Activated CD4-positive, alpha-beta T cell treated with anti-CD3 and anti-CD28 coated beads for 1 hour (primary cell): ENCODE measurements around the gene ENTPD8.
"Not testable (repeated sequence)": the region's sequence is repeated elsewhere in the genome, so short reads cannot be mapped to it uniquely, and the experiment has no call there.

Source experiments
- DNase-seq: peaks from one replicate; pipeline ENCODE4 v3.0.0-alpha.2; 2020

Gene ENTPD8

DNA sequence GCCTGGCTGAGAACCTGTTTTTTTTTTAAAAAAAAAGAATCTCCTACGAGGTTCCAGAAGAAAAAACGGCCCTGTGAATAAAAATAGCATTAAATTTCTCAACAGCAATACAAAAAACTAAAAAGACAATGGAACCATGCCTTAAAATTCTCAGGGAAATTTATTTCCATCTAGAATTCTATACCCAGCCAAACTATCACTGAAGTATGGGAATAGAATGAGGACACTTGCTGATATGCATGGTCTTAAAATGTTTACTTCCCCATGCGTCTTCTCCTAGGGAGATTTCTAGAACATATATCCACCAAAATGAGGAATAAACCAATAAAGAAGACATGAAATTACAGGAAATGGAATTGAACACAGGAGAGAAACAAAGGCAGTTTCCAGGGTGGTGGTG, 34.5 kb upstream of the ENTPD8 start:
- no peak for DNase-seq

GRCh38 chr9:137474271-137474670, 33.1 kb upstream of the ENTPD8 start:
- DNase-seq = no peak

DNA sequence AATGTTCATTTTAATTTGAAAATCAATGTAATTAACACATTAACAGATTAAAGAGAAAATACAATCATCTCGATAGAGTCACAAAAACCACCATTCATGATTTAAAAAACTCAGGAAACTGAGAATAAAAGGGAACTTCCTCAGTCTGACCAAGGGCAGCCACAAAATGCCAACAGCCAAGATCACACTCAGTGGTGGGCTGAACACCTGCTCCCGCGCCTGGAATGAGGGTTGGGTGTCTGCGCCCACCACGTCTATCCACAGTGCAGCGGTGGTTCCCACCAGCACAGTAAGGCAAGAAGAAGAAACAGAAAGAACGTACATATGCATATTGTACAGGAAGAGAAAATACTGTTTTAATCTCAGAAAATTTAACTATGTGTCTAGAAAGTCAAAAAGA, 29.6 kb upstream of the ENTPD8 start:
- DNase-seq = no peak

DNA sequence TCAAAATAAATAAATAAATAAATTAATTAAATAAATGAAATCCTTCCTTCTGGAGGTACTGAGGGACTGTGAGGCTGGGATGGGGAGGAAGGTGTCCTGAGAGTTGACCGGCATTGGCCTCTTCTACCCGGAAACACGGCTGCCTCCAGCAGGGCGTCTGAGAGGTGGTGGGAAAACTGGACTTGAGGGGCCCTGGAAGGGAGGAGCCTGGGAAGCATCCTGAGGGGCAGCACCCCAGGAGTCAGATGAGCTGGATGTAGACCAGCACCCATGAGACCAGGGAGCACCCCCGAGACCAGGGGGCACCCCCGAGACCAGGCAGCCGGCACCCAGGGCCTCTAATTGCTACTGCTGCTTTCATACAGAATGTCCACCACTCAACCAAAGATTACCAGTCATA, 26.7 kb upstream of the ENTPD8 start:
- no peak for DNase-seq

- DNase-seq = no peak
Observed at GRCh38 chr9:137467161-137467581, 26.0 kb upstream of the ENTPD8 start.

GRCh38 chr9:137466389-137467085, 25.4 kb upstream of the ENTPD8 start:
- DNase-seq = not testable (repeated sequence)

- DNase-seq = no peak
Observed at GRCh38 chr9:137465720-137466388, 24.7 kb upstream of the ENTPD8 start.

DNA sequence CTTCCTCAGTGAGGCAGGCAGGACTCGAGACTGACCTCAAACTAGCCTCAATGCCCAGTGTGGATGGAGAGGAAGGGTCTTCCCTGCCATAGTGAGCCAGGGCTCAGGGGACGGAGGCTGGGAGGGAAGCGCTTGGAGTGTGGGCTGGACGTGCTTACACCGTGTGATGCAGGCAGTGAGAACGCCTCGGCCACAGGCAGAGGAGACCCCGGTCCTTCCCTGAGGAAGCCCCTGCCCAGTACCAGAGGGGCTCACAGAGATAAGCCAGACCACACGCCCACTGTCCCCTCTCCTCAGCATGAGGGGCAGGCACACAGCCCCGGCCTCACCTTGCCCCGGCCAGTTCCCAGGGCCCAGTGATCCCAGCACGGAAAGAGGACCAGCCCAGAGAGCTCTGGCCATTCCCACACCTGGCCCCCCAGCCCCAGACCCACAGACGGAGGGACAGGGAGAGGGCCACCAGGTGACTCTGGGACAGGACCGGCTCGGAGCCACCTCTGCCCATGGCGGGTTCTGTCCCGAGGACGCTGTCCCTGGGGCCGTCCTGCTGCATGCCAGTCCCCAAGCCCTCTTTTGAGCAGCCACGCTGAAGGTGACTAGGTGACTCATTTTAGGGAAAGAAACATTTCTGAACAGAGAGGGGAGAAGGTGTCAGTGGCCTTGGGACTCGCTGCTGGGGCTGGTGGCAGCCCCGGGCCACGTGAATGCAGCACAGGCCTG, 24.0 kb upstream of the ENTPD8 start:
- no peak for DNase-seq

DNA sequence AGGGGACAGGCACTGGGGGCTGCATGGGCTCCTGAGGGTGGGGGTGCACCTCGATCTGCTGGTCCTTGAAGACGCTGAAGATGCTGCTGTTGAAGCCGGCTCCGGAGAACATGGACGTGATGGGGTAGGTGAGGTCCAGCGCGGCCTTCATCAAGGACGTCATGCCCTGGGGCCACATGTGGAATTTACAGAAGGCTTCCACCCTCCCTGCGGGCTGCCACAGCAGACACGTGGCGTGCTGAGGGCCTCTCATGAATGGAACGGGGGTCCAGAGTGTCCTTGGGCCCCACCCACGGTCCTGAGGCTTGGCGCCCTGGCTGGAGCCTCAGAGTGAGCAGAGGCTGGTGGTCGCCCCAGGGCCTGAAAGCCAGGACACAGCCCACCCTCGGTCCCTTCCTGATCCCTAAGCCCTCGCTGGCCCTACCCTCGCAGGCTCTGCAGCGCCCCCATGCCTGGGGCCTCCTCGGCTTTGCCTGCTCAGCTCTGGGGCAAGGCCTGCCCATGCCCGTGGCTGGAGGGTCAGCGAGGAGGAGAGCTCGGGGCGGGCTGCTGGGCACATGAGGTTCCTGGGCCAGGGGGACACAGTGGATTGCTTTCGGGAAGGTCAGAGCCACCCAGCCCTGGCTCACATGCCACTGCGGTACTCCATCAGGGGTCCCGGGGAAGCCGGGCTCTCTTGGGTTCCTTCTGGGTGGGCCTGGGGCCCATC, 23.3 kb upstream of the ENTPD8 start:
- no peak for DNase-seq

- DNase-seq = no peak
Observed at GRCh38 chr9:137463931-137464290, 22.8 kb upstream of the ENTPD8 start.

GRCh38 chr9:137462986-137463930, 22.1 kb upstream of the ENTPD8 start:
- DNase-seq = no peak

DNA sequence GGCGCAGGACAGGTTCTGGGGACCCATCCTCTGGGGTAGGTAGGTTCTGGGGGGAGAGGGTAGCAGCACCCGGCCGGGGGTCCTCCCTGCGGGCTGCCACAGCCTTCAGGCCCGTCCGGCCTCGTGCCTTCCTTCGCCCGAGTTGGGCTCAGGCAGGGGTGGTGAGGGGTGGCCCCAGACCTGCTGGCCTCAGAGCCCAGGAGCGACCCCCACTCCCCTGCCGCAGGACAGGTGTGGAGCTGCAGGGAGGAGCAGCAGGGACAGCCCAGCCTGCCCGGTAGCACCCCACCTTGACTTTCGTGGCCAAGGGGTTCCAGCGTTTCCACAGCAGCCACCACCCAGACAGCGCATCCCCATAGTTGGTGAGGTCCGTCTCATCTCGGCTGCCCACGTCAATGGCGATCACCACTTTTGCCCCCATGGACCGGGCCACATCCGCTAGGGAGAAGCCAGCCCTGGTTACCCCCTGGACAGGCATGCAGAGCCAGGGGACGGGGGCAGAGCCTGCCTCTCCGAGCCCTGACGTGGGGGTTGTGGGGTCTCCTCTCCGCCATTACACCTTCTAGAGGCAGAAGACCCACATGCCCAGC, 21.3 kb upstream of the ENTPD8 start:
- DNase-seq = no peak

- peak; percentile 50 for DNase-seq
Observed at GRCh38 chr9:137461663-137462395, 20.7 kb upstream of the ENTPD8 start.

DNA sequence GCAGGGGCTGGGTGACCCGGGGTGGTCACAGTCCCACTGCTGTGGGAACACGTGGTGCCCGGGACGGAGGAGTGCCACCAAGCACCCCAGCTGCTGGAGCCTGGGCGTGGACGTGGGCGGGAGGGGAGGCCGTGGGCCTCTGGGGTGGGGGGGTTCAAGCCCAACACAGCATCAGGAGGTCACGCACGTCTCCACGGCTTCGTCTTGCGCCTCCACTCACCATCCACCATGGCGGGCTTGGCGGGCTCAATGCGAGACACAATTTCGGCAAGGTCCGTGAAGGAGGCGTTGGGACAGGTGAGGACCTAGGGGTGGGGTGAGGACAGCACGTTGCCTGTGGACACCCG, 20.1 kb upstream of the ENTPD8 start:
- DNase-seq = no peak

GRCh38 chr9:137460363-137461315, 19.5 kb upstream of the ENTPD8 start:
- no peak for DNase-seq

DNA sequence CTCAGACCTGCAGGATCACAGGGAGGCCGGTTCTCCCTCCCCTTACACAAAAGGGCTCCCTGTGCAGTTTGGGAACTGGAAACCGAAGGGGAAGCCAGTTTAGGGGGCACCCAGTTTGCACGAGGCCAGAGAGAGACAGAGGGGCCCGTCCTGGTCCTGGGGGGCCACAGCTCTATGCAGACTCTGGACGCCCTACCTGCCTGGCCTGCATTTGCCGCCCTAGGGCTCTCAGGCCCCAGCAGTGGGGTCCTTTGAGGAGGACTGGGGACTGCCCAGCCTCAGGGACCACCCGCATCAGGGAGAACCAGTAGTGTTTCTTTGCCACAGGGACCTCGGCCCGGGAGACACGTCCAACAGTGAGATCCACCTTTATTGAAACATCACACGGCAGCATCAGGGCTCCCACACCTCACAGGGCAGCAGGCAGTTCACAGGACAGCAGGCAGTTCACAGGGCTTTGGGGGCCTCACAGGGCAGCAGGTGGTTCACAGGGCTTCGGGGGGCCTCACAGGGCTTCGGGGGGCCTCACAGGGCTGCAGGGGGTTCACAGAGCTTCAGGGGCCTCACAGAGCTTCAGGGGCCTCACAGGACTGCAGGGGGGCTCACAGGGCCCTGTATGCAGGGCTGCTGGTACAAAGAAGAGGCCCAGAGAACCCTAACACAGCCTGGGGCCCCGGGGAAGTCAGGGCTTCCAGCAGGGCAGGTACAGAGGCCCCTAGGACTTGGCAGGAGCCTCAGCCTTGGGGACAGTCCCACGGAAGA, 18.6 kb upstream of the ENTPD8 start:
- DNase-seq = no peak

DNA sequence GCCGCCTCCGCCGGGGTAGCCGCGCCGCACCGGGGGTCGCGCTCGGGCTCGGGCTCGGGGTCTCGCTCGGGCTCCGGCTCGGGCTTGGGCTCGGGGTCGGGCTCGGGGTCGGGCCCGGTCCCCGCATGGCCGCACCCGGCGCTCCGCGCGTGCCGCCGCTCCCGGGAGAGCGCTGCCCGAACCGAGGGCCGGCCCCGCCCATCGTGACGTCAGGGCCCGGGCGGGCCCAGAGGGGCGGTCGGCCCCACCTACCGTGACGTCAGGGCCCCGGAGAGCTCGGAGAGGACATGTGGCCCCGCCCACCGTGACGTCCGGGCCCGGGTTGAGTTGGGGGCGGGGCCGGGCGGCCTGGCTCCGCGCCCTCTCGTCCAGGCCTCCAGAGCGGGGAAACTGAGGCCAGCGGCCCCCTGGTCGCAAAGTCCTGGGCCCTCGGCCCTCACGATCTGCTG, 18.0 kb upstream of the ENTPD8 start, which contains the start of gene NSMF:
Gene NSMF (minus strand): TSS at position 183 of the 449 bp plus-strand sequence. CDS start 232 bp downstream, outside the sequence.
- DNase-seq = peak; percentile 93

DNA sequence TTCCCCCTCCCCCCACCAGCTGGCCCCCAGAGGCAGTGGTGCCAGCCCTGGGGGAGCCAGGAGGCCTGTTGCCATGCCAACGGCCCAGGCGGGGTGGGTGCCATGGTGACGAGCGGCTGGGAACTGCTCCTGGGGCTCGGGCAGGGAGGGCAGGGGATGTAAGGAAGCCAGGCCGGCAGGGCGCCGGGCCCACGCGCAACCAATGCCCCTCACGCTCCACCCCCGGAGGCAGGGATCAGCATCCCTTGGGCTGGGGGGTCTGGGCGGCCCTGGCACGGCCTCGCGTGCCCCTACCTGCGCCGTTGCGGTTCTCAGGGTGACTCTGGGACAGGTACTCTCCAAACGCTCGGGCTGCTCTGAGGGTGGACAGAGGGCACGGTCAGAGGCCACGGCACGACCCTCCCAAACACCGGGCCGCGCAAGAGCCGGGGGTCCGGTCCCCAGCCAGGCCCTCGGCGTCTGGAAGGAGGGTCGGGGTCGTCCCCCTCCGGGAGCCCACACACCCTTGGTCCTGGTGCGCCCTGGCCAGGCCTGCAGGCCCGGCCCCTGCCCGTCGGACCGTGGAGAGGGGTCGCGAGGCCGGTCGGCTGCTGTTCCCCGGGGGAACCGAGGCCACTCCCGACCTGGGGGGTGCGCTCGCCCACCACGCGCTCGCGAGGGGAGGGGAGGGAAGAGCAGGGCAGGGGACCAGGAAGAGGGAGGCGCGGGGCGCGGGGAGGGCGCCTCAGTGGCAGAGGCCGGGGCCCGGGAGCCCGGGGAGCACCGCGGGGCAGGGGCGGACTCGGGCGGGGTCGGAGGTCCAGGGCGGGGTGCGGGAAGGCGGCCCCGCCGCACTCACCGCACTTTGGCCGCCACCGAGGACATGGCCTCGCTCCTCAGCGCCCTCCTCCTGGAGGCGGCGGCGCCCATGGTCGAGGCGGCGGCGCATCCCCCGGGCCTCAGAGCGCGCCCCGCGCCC, 17.3 kb upstream of the ENTPD8 start:
- DNase-seq = no peak
